GM12892 (cell line): ENCODE results near the gene UGT1A1. TPM values are rescaled to one million over a fixed set of nuclear protein-coding genes. Genes with fewer than 3 reads are reported as not detected.
A peak's percentile ranks its signal among the peaks of the same experiment; 100 is the strongest.
"Not testable (repeated sequence)": the region's sequence is repeated elsewhere in the genome, so short reads cannot be mapped to it uniquely, and the experiment has no call there.

ENCODE experiments used
- DNase-seq: peaks from one replicate; pipeline ENCODE4 v3.0.0; 2011; ENCODE audit not compliant: insufficient read length
- FAIRE-seq: peaks from 2 replicates; lab custom pipeline; 2011; peaks lifted over from hg19 to GRCh38; lab: Jason Lieb, UNC
- POLR2A ChIP-seq: IDR thresholded peaks from 2 replicates; pipeline ENCODE4 v1.6.1; 2011; ENCODE audit warnings: low read depth, low read length, control low read depth
- POLR2AphosphoS5 ChIP-seq: IDR thresholded peaks from 2 replicates; pipeline ENCODE4 v1.6.1; 2011; ENCODE audit warnings: low read depth, low read length, control low read depth
- TAF1 ChIP-seq: IDR thresholded peaks from 2 replicates; pipeline ENCODE4 v1.6.1; 2011; ENCODE audit warnings: low read depth, mild to moderate bottlenecking, control low read depth, low read length, borderline replicate concordance
- polyA plus RNA-seq: library from polyadenylated mRNA; unstranded; fragments of >200 nt; gene quantifications from one replicate; pipeline ENCODE4 v1.2.1, GENCODE V29; 2012; ENCODE audit warnings: missing spikeins, inconsistent platforms; ENCODE audit not compliant: missing spikeins

UGT1A1 gene
- not detected for polyA plus RNA-seq

GRCh38 chr2:233760043-233760442 is at the start of gene UGT1A1:
UGT1A1 (plus strand) TSS chr2:233760270; CDS start chr2:233760288, 18 bp downstream.
- FAIRE-seq (no peak), DNase-seq (no peak)
- TF ChIP-seq POLR2A (no peak), TAF1 (no peak), POLR2AphosphoS5 (no peak)

- DNase-seq (peak; percentile 26), FAIRE-seq (peak; percentile 85)
- TF ChIP-seq POLR2A (no peak), POLR2AphosphoS5 (no peak), TAF1 (no peak)
These were observed 48.6 kb upstream of the UGT1A1 start for GRCh38 chr2:233711312-233712008.

- no peak for FAIRE-seq
- DNase-seq = no peak
- TF ChIP-seq TAF1 = no peak
- TF ChIP-seq POLR2AphosphoS5 = no peak
- no peak for TF ChIP-seq POLR2A
These were observed 47.3 kb upstream of the UGT1A1 start, which contains the start of gene UGT1A5 for GRCh38 chr2:233712611-233713261. UGT1A5 (plus strand) TSS chr2:233712907; CDS start chr2:233712992, 85 bp downstream.

- FAIRE-seq (no peak), DNase-seq (no peak)
- TF ChIP-seq TAF1 (no peak), POLR2AphosphoS5 (no peak), POLR2A (no peak)
These were observed 46.8 kb upstream of the UGT1A1 start for GRCh38 chr2:233713262-233713615.

GRCh38 chr2:233714121-233714520 is 45.9 kb upstream of the UGT1A1 start:
- no peak for DNase-seq

GRCh38 chr2:233718552-233718951 is 41.5 kb upstream of the UGT1A1 start, which contains the start of gene UGT1A4:
UGT1A4 (plus strand) TSS chr2:233718736; CDS start chr2:233718821, 85 bp downstream.
- FAIRE-seq = no peak
- TF ChIP-seq POLR2AphosphoS5 (no peak), POLR2A (no peak), TAF1 (no peak)
- no peak for DNase-seq

More at GRCh38 chr2:233714121-233714520, 45.9 kb upstream of the UGT1A1 start:
- no peak for FAIRE-seq
- TF ChIP-seq TAF1 = no peak
- TF ChIP-seq POLR2AphosphoS5 = no peak

- DNase-seq (no peak), FAIRE-seq (no peak)
- TF ChIP-seq POLR2AphosphoS5 (no peak), POLR2A (no peak), TAF1 (no peak)
These were observed 31.3 kb upstream of the UGT1A1 start, which contains the start of gene UGT1A3 for GRCh38 chr2:233728723-233729301. UGT1A3 (plus strand) TSS chr2:233729042; CDS start chr2:233729127, 85 bp downstream.

GRCh38 chr2:233736868-233737653 is 23.0 kb upstream of the UGT1A1 start:
- not testable (repeated sequence) for DNase-seq, FAIRE-seq

GRCh38 chr2:233740870-233741269 is 19.2 kb upstream of the UGT1A1 start:
- TF ChIP-seq POLR2A (no peak), TAF1 (no peak)

GRCh38 chr2:233743464-233744259 is 16.4 kb upstream of the UGT1A1 start:
- TF ChIP-seq POLR2A = no peak
- no peak for TF ChIP-seq POLR2AphosphoS5
- TF ChIP-seq TAF1 = no peak
- FAIRE-seq = no peak
- no peak for DNase-seq

More at GRCh38 chr2:233740870-233741269, 19.2 kb upstream of the UGT1A1 start:
- FAIRE-seq = no peak
- no peak for DNase-seq

- peak; percentile 9 for FAIRE-seq
- DNase-seq = no peak
- no peak for TF ChIP-seq POLR2AphosphoS5
- TF ChIP-seq POLR2A = no peak
These were observed 14.9 kb upstream of the UGT1A1 start for GRCh38 chr2:233745073-233745755.

GRCh38 chr2:233745838-233746237 is 14.2 kb upstream of the UGT1A1 start:
- FAIRE-seq, DNase-seq: not testable (repeated sequence)
